GM23338 (cell line): ENCODE results near the gene INSM2. TPM values are rescaled to one million over a fixed set of nuclear protein-coding genes. Genes with fewer than 3 reads are reported as not detected.

Experiments
- ATAC-seq: fragments of 200-7000 bp; cut with Tn5 transposase; 3 replicates; pipeline ENCODE4 v1.9.1; 2020
- DNase-seq: peaks from one replicate; pipeline ENCODE4 v3.0.0-alpha.2; 2015; ENCODE audit warnings: low spot score
- H2AFZ ChIP-seq: fragments of 200-600 bp; sonication (generic); 2 replicates; pipeline ENCODE4 v1.8.0; 2016; ENCODE audit warnings: antibody characterized with exemption, mild to moderate bottlenecking, moderate library complexity
- H3F3A ChIP-seq: fragments of 200-600 bp; sonication (generic); replicated peaks from 2 replicates; pipeline ENCODE4 v1.8.0; 2017; ENCODE audit warnings: antibody characterized with exemption, mixed run types, low read depth
- H3K27ac ChIP-seq: fragments of 200-600 bp; sonication (generic); 2 replicates; pipeline ENCODE4 v1.6.1; 2016; ENCODE audit warnings: low read depth
- H3K27me3 ChIP-seq: fragments of 200-600 bp; sonication (generic); 2 replicates; pipeline ENCODE4 v1.8.0; 2016; ENCODE audit warnings: mild to moderate bottlenecking, mixed run types, moderate library complexity; ENCODE audit not compliant: insufficient read depth
- H3K36me3 ChIP-seq: fragments of 200-600 bp; sonication (generic); 2 replicates; pipeline ENCODE4 v1.8.0; 2016; ENCODE audit warnings: mild to moderate bottlenecking; ENCODE audit not compliant: insufficient read depth
- H3K4me1 ChIP-seq: fragments of 200-600 bp; sonication (generic); 2 replicates; pipeline ENCODE4 v1.8.0; 2016; ENCODE audit warnings: mild to moderate bottlenecking, moderate library complexity; ENCODE audit not compliant: insufficient read depth
- H3K4me2 ChIP-seq: fragments of 200-600 bp; sonication (generic); 2 replicates; pipeline ENCODE4 v1.7.1; 2017; ENCODE audit warnings: mixed run types
- H3K4me3 ChIP-seq: fragments of 200-600 bp; sonication (generic); 2 replicates; pipeline ENCODE4 v1.6.1; 2016; ENCODE audit warnings: mixed run types
- H3K79me2 ChIP-seq: fragments of 200-600 bp; sonication (generic); replicated peaks from 2 replicates; pipeline ENCODE4 v1.8.0; 2017; ENCODE audit warnings: mild to moderate bottlenecking; ENCODE audit not compliant: insufficient read depth
- H3K9me2 ChIP-seq: fragments of 200-600 bp; sonication (generic); 2 replicates; pipeline ENCODE4 v1.8.0; 2017; ENCODE audit not compliant: insufficient read depth
- H4K20me1 ChIP-seq: fragments of 200-600 bp; sonication (generic); replicated peaks from 2 replicates; pipeline ENCODE4 v1.8.0; 2017; ENCODE audit warnings: mild to moderate bottlenecking; ENCODE audit not compliant: insufficient read depth
- H3K27ac Mint-ChIP-seq: 2 replicates; pipeline ENCODE4 v1.8.0; 2020; ENCODE audit warnings: inconsistent platforms, mild to moderate bottlenecking, moderate library complexity, mixed read lengths
- H3K27me3 Mint-ChIP-seq: 3 replicates; pipeline ENCODE4 v1.8.0; 2022; ENCODE audit warnings: low read depth, mild to moderate bottlenecking, moderate library complexity, mixed read lengths, inconsistent platforms; ENCODE audit not compliant: insufficient read depth, poor library complexity
- H3K36me3 Mint-ChIP-seq: 3 replicates; pipeline ENCODE4 v1.8.0; 2021; ENCODE audit warnings: low read depth, mild to moderate bottlenecking, inconsistent platforms, moderate library complexity, mixed read lengths
- H3K4me1 Mint-ChIP-seq: 3 replicates; pipeline ENCODE4 v1.8.0; 2020; ENCODE audit warnings: mild to moderate bottlenecking, inconsistent platforms, mixed read lengths
- H3K4me3 Mint-ChIP-seq: 3 replicates; pipeline ENCODE4 v1.8.0; 2021; ENCODE audit warnings: moderate library complexity, mild to moderate bottlenecking, inconsistent platforms, mixed read lengths
- H3K9me3 Mint-ChIP-seq: 3 replicates; pipeline ENCODE4 v1.8.0; 2020; ENCODE audit warnings: moderate library complexity, mild to moderate bottlenecking, inconsistent platforms, mixed read lengths
- CREB1 ChIP-seq: fragments of 250-450 bp; sonication (Bioruptor Pico); IDR thresholded peaks from 2 replicates; pipeline ENCODE4 v1.5.0; 2020; ENCODE audit warnings: low read depth, mild to moderate bottlenecking, moderate library complexity
- CTCF ChIP-seq, 2 experiments: fragments of 200-600 bp in 1 of 2; sonication (generic) in 1 of 2; conservative IDR thresholded peaks; 2 replicates each; pipeline versions ENCODE4 v1.5.1 to v1.6.1; 2016 to 2017; ENCODE audit warnings: antibody characterized with exemption in 2 of 2, low read depth in 2 of 2, mild to moderate bottlenecking in 2 of 2, moderate library complexity in 1 of 2
- ETS1 ChIP-seq: IDR thresholded peaks from 2 replicates; pipeline ENCODE4 v1.6.1; 2016; ENCODE audit warnings: antibody characterized with exemption
- EZH2 ChIP-seq: fragments of 200-600 bp; sonication (generic); IDR thresholded peaks from one replicate; pipeline ENCODE4 v1.8.0; 2017; ENCODE audit warnings: antibody characterized with exemption, mild to moderate bottlenecking, low read depth; ENCODE audit not compliant: unreplicated experiment
- EZH2phosphoT487 ChIP-seq: fragments of 200-600 bp; sonication (generic); IDR thresholded peaks from one replicate; pipeline ENCODE4 v1.8.1; 2018; ENCODE audit warnings: antibody characterized with exemption; ENCODE audit not compliant: unreplicated experiment
- NANOG ChIP-seq: IDR thresholded peaks from 2 replicates; pipeline ENCODE4 v1.6.1; 2016; ENCODE audit warnings: antibody characterized with exemption, borderline replicate concordance
- REST ChIP-seq: IDR thresholded peaks from one replicate; pipeline ENCODE4 v1.6.1; 2018; ENCODE audit warnings: antibody characterized with exemption; ENCODE audit not compliant: unreplicated experiment
- STAT1 ChIP-seq: IDR thresholded peaks from one replicate; pipeline ENCODE4 v1.6.1; 2016; ENCODE audit warnings: antibody characterized with exemption; ENCODE audit not compliant: unreplicated experiment
- ZNF114 ChIP-seq: fragments of 250-450 bp; sonication (Bioruptor Pico); IDR thresholded peaks from 2 replicates; pipeline ENCODE4 v1.5.0; 2020; ENCODE audit warnings: mild to moderate bottlenecking, moderate library complexity
- ZNF331 ChIP-seq: fragments of 250-450 bp; sonication (Bioruptor Pico); IDR thresholded peaks from 2 replicates; pipeline ENCODE4 v1.5.0; 2020; ENCODE audit warnings: low read depth, mild to moderate bottlenecking, moderate library complexity
- ZNF462 ChIP-seq: fragments of 250-450 bp; sonication (Bioruptor Pico); IDR thresholded peaks from 2 replicates; pipeline ENCODE4 v1.5.0; 2020; ENCODE audit warnings: mild to moderate bottlenecking, moderate library complexity
- polyA plus RNA-seq: library from polyadenylated mRNA; unstranded; fragments of >200 nt; fragmentation: Nextera tagmentation; extraction: Ambion mirVana; gene quantifications from 2 replicates; pipeline ENCODE4 v1.2.1, GENCODE V29; 2016
- total RNA-seq: library from RNA; depleted of rRNA; stranded (reverse); fragments of >200 nt; shearing (Covaris generic); gene quantifications from 2 replicates; pipeline ENCODE4 v1.2.3, GENCODE V29; 2014

The INSM2 gene
- total and polyA plus RNA-seq, 2 experiments from 2014 or later, result not detected

- ATAC-seq (no peak), DNase-seq (no peak)
- H3K4me1 Mint-ChIP-seq, result no peaks in the 10 kb centered on the region
- Histone ChIP-seq H3K36me3 (no peaks in the 10 kb centered on the region), H3K27ac (no peak overlapping the region), H3K4me2 (no peak overlapping the region), H3K4me3 (no peak overlapping the region), H3K4me1 (no peaks in the 10 kb centered on the region), H3K79me2 (no peaks in the 10 kb centered on the region), H3K27me3 (no peaks in the 10 kb centered on the region), H2AFZ (no peak overlapping the region), H4K20me1 (no peaks in the 10 kb centered on the region), H3K9me2 (no peaks in the 10 kb centered on the region), H3F3A (no peaks in the 10 kb centered on the region)
- TF ChIP-seq CTCF (conservative IDR thresholded peaks at IDR 0.05; ENCODE audit: low read depth in 2 of 2) (no peak), EZH2phosphoT487 (no peak), STAT1 (no peak), NANOG (no peak), ZNF114 (CRISPR knock-in tag) (no peak), REST (no peak), ETS1 (no peak), ZNF462 (no peak), CREB1 (CRISPR knock-in tag) (no peak), ZNF331 (CRISPR knock-in tag) (no peak), EZH2 (no peak)
- no peaks in the 10 kb centered on the region for H3K27me3 Mint-ChIP-seq
- H3K9me3 Mint-ChIP-seq, result peaks cover 10% of the 10 kb centered on the region
- no peak overlapping the region for H3K27ac Mint-ChIP-seq
- no peak overlapping the region for H3K4me3 Mint-ChIP-seq
- no peaks in the 10 kb centered on the region; the same call in 2 of the 3 replicates for H3K36me3 Mint-ChIP-seq
Observed at GRCh38 chr14:35506927-35507326, 27.0 kb upstream of the INSM2 start.
